Endothelial cell of umbilical vein (primary cell): Measurements from ENCODE around the gene SNRPD2.

ENCODE experiments used
- EZH2 ChIP-seq: IDR thresholded peaks from 2 replicates; pipeline ENCODE4 v1.6.1; 2012; ENCODE audit warnings: borderline replicate concordance, low read depth, mild to moderate bottlenecking, moderate library complexity, low read length, inconsistent platforms; ENCODE audit not compliant: severe bottlenecking
- FOS ChIP-seq: IDR thresholded peaks from 2 replicates; pipeline ENCODE4 v1.6.1; 2011; ENCODE audit warnings: mild to moderate bottlenecking, low read length, moderate library complexity, borderline replicate concordance; ENCODE audit not compliant: insufficient read depth
- GATA2 ChIP-seq: IDR thresholded peaks from 2 replicates; pipeline ENCODE4 v1.7.0; 2011; ENCODE audit warnings: low read depth, mild to moderate bottlenecking, moderate library complexity, mixed read lengths, low read length; ENCODE audit not compliant: insufficient read length, insufficient read depth
- JUN ChIP-seq: IDR thresholded peaks from 2 replicates; pipeline ENCODE4 v1.6.1; 2011; ENCODE audit warnings: borderline replicate concordance, low read depth; ENCODE audit not compliant: insufficient read length, insufficient read depth
- POLR2A ChIP-seq: IDR thresholded peaks from 2 replicates; pipeline ENCODE4 v1.6.1; 2012; ENCODE audit warnings: low read depth, mild to moderate bottlenecking, control low read depth, low read length
- POLR2AphosphoS5 ChIP-seq: IDR thresholded peaks from 2 replicates; pipeline ENCODE4 v1.6.1; 2012; ENCODE audit warnings: low read depth, mild to moderate bottlenecking, control low read depth, low read length, moderate library complexity; ENCODE audit not compliant: insufficient read depth
- TF ChIP-seq, protein P1 (sequence below), 2 donors: IDR thresholded peaks; 1 replicate in 1 of 2; 2 replicates in 1 of 2; pipeline ENCODE4 v1.5.1; 2011; ENCODE audit warnings: low read length in 2 of 2, mild to moderate bottlenecking in 2 of 2, moderate library complexity in 2 of 2, control low read depth in 1 of 2, inconsistent platforms in 1 of 2, low read depth in 1 of 2; ENCODE audit not compliant: insufficient read depth in 1 of 2; ENCODE audit errors: extremely low read depth in 1 of 2
- TF ChIP-seq, protein P2 (sequence below): IDR thresholded peaks from 2 replicates; pipeline ENCODE4 v1.6.1; 2011; ENCODE audit not compliant: insufficient read depth, insufficient read length

DNA sequence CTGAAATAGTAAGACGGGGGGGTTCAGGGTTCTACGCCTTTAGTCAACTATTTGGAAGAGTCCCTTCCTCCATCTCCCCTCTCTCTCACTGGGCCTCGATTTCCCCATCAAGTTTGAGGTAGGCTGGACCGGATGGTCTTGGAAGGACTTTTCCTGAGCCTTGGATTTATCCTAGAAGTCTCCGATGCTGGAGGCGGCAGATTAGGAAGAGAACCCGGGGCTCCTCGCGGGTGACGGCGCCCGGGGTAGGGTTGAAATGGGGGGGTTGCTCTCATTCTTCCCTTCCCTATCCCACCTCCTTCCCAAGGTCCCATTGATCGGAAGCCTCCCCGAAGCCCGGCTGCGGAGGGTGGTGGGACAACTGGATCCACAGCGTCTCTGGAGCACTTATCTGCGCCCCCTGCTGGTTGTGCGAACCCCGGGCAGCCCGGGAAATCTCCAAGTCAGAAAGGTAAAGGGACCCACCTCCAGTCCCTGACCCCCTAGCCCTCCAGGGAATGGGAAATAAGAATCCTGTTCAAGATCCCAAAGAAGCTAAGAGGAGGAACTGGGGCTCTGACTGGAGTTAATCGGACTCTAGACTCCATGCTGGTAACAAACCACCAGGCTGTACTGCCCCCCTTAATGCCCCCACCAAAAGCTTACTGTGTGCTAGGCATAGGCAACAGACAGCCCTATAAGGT, 1.5 kb upstream of the SNRPD2 start:
- no peak for TF ChIP-seq POLR2AphosphoS5
- TF ChIP-seq, protein P1, sequence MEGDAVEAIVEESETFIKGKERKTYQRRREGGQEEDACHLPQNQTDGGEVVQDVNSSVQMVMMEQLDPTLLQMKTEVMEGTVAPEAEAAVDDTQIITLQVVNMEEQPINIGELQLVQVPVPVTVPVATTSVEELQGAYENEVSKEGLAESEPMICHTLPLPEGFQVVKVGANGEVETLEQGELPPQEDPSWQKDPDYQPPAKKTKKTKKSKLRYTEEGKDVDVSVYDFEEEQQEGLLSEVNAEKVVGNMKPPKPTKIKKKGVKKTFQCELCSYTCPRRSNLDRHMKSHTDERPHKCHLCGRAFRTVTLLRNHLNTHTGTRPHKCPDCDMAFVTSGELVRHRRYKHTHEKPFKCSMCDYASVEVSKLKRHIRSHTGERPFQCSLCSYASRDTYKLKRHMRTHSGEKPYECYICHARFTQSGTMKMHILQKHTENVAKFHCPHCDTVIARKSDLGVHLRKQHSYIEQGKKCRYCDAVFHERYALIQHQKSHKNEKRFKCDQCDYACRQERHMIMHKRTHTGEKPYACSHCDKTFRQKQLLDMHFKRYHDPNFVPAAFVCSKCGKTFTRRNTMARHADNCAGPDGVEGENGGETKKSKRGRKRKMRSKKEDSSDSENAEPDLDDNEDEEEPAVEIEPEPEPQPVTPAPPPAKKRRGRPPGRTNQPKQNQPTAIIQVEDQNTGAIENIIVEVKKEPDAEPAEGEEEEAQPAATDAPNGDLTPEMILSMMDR (IDR thresholded peaks at IDR 0.05; ENCODE audit: extremely low read depth in 1 of 2, insufficient read depth in 1 of 2, low read depth in 1 of 2, low read length in 2 of 2), result peak; percentile 96 to 97
- no peak for TF ChIP-seq POLR2A
- no peak for TF ChIP-seq EZH2
- TF ChIP-seq, protein P2, sequence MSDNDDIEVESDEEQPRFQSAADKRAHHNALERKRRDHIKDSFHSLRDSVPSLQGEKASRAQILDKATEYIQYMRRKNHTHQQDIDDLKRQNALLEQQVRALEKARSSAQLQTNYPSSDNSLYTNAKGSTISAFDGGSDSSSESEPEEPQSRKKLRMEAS, result no peak
- TF ChIP-seq JUN, result no peak
- TF ChIP-seq FOS, result no peak
- TF ChIP-seq GATA2, result no peak
